Ascending aorta (tissue), 2 donors: ENCODE data around the gene TTC5. TPM values are rescaled to one million over a fixed set of nuclear protein-coding genes. Genes with fewer than 3 reads are reported as not detected.
A peak's percentile ranks its signal among the peaks of the same experiment; 100 is the strongest.

Experiments
- DNase-seq, 2 donors: peaks; one replicate each; pipeline ENCODE4 v3.0.0-alpha.2; 2019; ENCODE audit warnings: low spot score in 2 of 2
- H3K27ac ChIP-seq, 2 donors: fragments of 200-600 bp; sonication (generic); one replicate each; pipeline ENCODE4 v1.5.1; 2016 to 2017; ENCODE audit warnings: mild to moderate bottlenecking in 1 of 2
- H3K27me3 ChIP-seq: fragments of 200-600 bp; sonication (generic); one replicate; pipeline ENCODE4 v1.5.1; 2017
- H3K36me3 ChIP-seq, 2 donors: fragments of 200-600 bp; sonication (generic); one replicate each; pipeline ENCODE4 v1.5.1; 2016
- H3K4me1 ChIP-seq, 2 donors: fragments of 200-600 bp; sonication (generic); one replicate each; pipeline ENCODE4 v1.5.1; 2016 to 2017; ENCODE audit warnings: mild to moderate bottlenecking in 1 of 2
- H3K4me3 ChIP-seq, 2 donors: fragments of 200-600 bp; sonication (generic); one replicate each; pipeline ENCODE4 v1.5.1; 2016 to 2017; ENCODE audit warnings: mild to moderate bottlenecking in 1 of 2
- H3K9me3 ChIP-seq, 2 donors: fragments of 200-600 bp; sonication (generic); one replicate each; pipeline ENCODE4 v1.5.1; 2016
- CTCF ChIP-seq, 3 experiments: fragments of 200-600 bp in 2 of 3; fragments of 450-650 bp in 1 of 3; sonication (generic) in 2 of 3; IDR thresholded peaks; one replicate each; pipeline ENCODE4 v1.5.1; 2016 to 2019; ENCODE audit warnings: antibody characterized with exemption in 3 of 3, mild to moderate bottlenecking in 1 of 3, moderate library complexity in 1 of 3
- intact Hi-C: fragments of 100-400 bp; cut with DNase I; formaldehyde crosslinking; loops from one replicate; pipeline ENCODE4 v1.15.1; 2023
- total RNA-seq: library from RNA; depleted of rRNA; stranded (reverse); fragments of >200 nt; gene quantifications from one replicate; pipeline ENCODE4 v1.1.0, GENCODE V29; 2016

Gene TTC5
- total RNA-seq, 1 donor from 2014 or later = 7.8 TPM

- no peak for DNase-seq
- TF ChIP-seq CTCF (IDR thresholded peaks at IDR 0.05) = no peak
- Histone ChIP-seq H3K4me3 (peak overlapping the region; percentile 69 to 81), H3K9me3 (no peaks in the 10 kb centered on the region), H3K36me3 (peaks cover 0 to 12% of the 10 kb centered on the region in 2 donors), H3K27me3 (no peaks in the 10 kb centered on the region), H3K27ac (peak overlapping the region; percentile 87 to 94), H3K4me1 (peaks cover 0 to 11% of the 10 kb centered on the region in 2 donors)
- intact Hi-C loops = loop anchor here (1.0 to 5.0 kb wide), 2 partner anchors 10 to 654 kb away; partner anchors contain the start of genes METTL17 and PARP2
Measured at GRCh38 chr14:20333494-20333841, 27.7 kb upstream of the TTC5 start.

- Histone ChIP-seq H3K4me3 (peak within 1 kb of the TSS; percentile 69 to 81), H3K9me3 (no peaks in the 10 kb centered on the region), H3K4me1 (peaks cover 0 to 11% of the 10 kb centered on the region in 2 donors), H3K27ac (peak within 1 kb of the TSS; percentile 87 to 94), H3K27me3 (no peaks in the 10 kb centered on the region), H3K36me3 (peaks cover 0 to 15% of the 10 kb centered on the region in 2 donors)
- intact Hi-C loops = loop anchor here (1.0 to 5.0 kb wide), 2 partner anchors 10 to 654 kb away; partner anchors contain the start of genes METTL17 and PARP2
- peak; percentile 21 to 84 for DNase-seq
- TF ChIP-seq CTCF (IDR thresholded peaks at IDR 0.05) = no peak
Measured at GRCh38 chr14:20332788-20333493, 27.2 kb upstream of the TTC5 start, which contains the start of gene CCNB1IP1. Gene CCNB1IP1, minus strand, starts transcription at chr14:20333279. Its CDS starts 16,756 bp downstream, at chr14:20316523.

GRCh38 chr14:20332431-20332787 is 26.7 kb upstream of the TTC5 start:
- intact Hi-C loops = loop anchor here (5.0 kb wide), 1 partner anchor 655 kb away; the partner anchor contains the start of gene METTL17
- no peak for DNase-seq

GRCh38 chr14:20331053-20331613 is 25.4 kb upstream of the TTC5 start:
- no peaks in the 10 kb centered on the region for H3K9me3 ChIP-seq
- H3K27ac ChIP-seq = no peak overlapping the region
- no peak for TF ChIP-seq CTCF (IDR thresholded peaks at IDR 0.05)
- DNase-seq = no peak
- H3K4me3 ChIP-seq = peak overlapping the region in 1 of 2 donors; percentile 69
- H3K27me3 ChIP-seq = no peaks in the 10 kb centered on the region
- H3K36me3 ChIP-seq = peaks cover 9 to 20% of the 10 kb centered on the region in 2 donors
- intact Hi-C loops = loop anchor here (5.0 kb wide), 1 partner anchor 656 kb away; the partner anchor contains the start of gene METTL17
- peaks cover 0 to 11% of the 10 kb centered on the region in 2 donors for H3K4me1 ChIP-seq

More at GRCh38 chr14:20332431-20332787, 26.7 kb upstream of the TTC5 start:
- Histone ChIP-seq H3K4me3 (peak overlapping the region; percentile 69 to 81), H3K36me3 (peaks cover 0 to 15% of the 10 kb centered on the region in 2 donors), H3K4me1 (peaks cover 0 to 11% of the 10 kb centered on the region in 2 donors), H3K27me3 (no peaks in the 10 kb centered on the region), H3K27ac (peak overlapping the region; percentile 87 to 94), H3K9me3 (no peaks in the 10 kb centered on the region)
- TF ChIP-seq CTCF (IDR thresholded peaks at IDR 0.05) = no peak

- TF ChIP-seq CTCF (IDR thresholded peaks at IDR 0.05) = no peak
- Histone ChIP-seq H3K36me3 (peaks cover 25 to 36% of the 10 kb centered on the region in 2 donors), H3K4me3 (no peak overlapping the region), H3K27ac (no peak overlapping the region), H3K4me1 (peaks cover 0 to 11% of the 10 kb centered on the region in 2 donors), H3K9me3 (no peaks in the 10 kb centered on the region), H3K27me3 (no peaks in the 10 kb centered on the region)
- intact Hi-C loops = no loop called here
- no peak for DNase-seq
Measured at GRCh38 chr14:20329355-20329754, 23.6 kb upstream of the TTC5 start.
